Activated naive CD8-positive, alpha-beta T cell treated with anti-CD3 and anti-CD28 coated beads, Interleukin-2, amount 50 U/mL, for 24 hours (primary cell): Measurements from ENCODE around the gene FMN2.

Source experiments
- ATAC-seq: fragments of 150-1000 bp; cut with Tn5 transposase; one replicate; pipeline ENCODE4 v1.10.0; 2021
- DNase-seq: peaks from one replicate; pipeline ENCODE4 v3.0.0; 2021
- H3K27ac Mint-ChIP-seq: one replicate; pipeline ENCODE4 v1.8.0; 2021; ENCODE audit warnings: mild to moderate bottlenecking, mixed read lengths
- H3K27me3 Mint-ChIP-seq: one replicate; pipeline ENCODE4 v1.8.0; 2021; ENCODE audit warnings: mixed read lengths
- H3K36me3 Mint-ChIP-seq: one replicate; pipeline ENCODE4 v1.8.0; 2021; ENCODE audit warnings: low read depth, mixed read lengths
- H3K4me1 Mint-ChIP-seq: one replicate; pipeline ENCODE4 v1.8.0; 2021; ENCODE audit warnings: mixed read lengths
- H3K4me3 Mint-ChIP-seq: one replicate; pipeline ENCODE4 v1.8.0; 2021; ENCODE audit warnings: mild to moderate bottlenecking, moderate library complexity, mixed read lengths
- H3K9me3 Mint-ChIP-seq: one replicate; pipeline ENCODE4 v1.8.0; 2021; ENCODE audit warnings: mixed read lengths

Gene FMN2

GRCh38 chr1:240464099-240464498 lies 372.4 kb downstream of the FMN2 start:
- ATAC-seq: no peak
- Mint-ChIP-seq H3K4me3 (no peak overlapping the region), H3K9me3 (no peaks in the 10 kb centered on the region), H3K4me1 (no peaks in the 10 kb centered on the region), H3K36me3 (no peaks in the 10 kb centered on the region), H3K27me3 (no peaks in the 10 kb centered on the region), H3K27ac (no peak overlapping the region)
- DNase-seq: no peak

- Mint-ChIP-seq H3K4me3 (no peak overlapping the region), H3K4me1 (no peaks in the 10 kb centered on the region)
- DNase-seq: no peak
Observed at GRCh38 chr1:240465531-240465940, 373.9 kb downstream of the FMN2 start.

GRCh38 chr1:240466509-240466908 lies 374.8 kb downstream of the FMN2 start:
- Mint-ChIP-seq H3K4me3 (no peak overlapping the region), H3K9me3 (no peaks in the 10 kb centered on the region), H3K36me3 (no peaks in the 10 kb centered on the region), H3K27me3 (no peaks in the 10 kb centered on the region), H3K27ac (no peak overlapping the region), H3K4me1 (no peaks in the 10 kb centered on the region)
- DNase-seq (no peak), ATAC-seq (no peak)

More at GRCh38 chr1:240465531-240465940, 373.9 kb downstream of the FMN2 start:
- Mint-ChIP-seq H3K36me3 (no peaks in the 10 kb centered on the region), H3K27me3 (no peaks in the 10 kb centered on the region), H3K9me3 (no peaks in the 10 kb centered on the region), H3K27ac (no peak overlapping the region)
- no peak for ATAC-seq

GRCh38 chr1:240467895-240468294 lies 376.2 kb downstream of the FMN2 start:
- no peak for ATAC-seq
- no peak overlapping the region for H3K27ac Mint-ChIP-seq
- no peaks in the 10 kb centered on the region for H3K4me1 Mint-ChIP-seq
- H3K9me3 Mint-ChIP-seq: no peaks in the 10 kb centered on the region
- DNase-seq: no peak
- no peaks in the 10 kb centered on the region for H3K36me3 Mint-ChIP-seq
- H3K4me3 Mint-ChIP-seq: no peak overlapping the region
- H3K27me3 Mint-ChIP-seq: no peaks in the 10 kb centered on the region

- H3K36me3 Mint-ChIP-seq: no peaks in the 10 kb centered on the region
- no peak for ATAC-seq
- H3K4me1 Mint-ChIP-seq: no peaks in the 10 kb centered on the region
- H3K27me3 Mint-ChIP-seq: no peaks in the 10 kb centered on the region
- no peak for DNase-seq
- no peaks in the 10 kb centered on the region for H3K9me3 Mint-ChIP-seq
- H3K27ac Mint-ChIP-seq: no peak overlapping the region
- no peak overlapping the region for H3K4me3 Mint-ChIP-seq
Observed at GRCh38 chr1:240468656-240469055, 377.0 kb downstream of the FMN2 start.

GRCh38 chr1:240474133-240474614 lies 382.5 kb downstream of the FMN2 start:
- H3K27me3 Mint-ChIP-seq: no peaks in the 10 kb centered on the region
- no peak for ATAC-seq

GRCh38 chr1:240475832-240476231 lies 384.1 kb downstream of the FMN2 start:
- Mint-ChIP-seq H3K36me3 (no peaks in the 10 kb centered on the region), H3K9me3 (peaks cover 9% of the 10 kb centered on the region), H3K4me1 (no peaks in the 10 kb centered on the region), H3K27me3 (no peaks in the 10 kb centered on the region), H3K27ac (no peak overlapping the region), H3K4me3 (no peak overlapping the region)
- ATAC-seq: no peak
- no peak for DNase-seq

More at GRCh38 chr1:240474133-240474614, 382.5 kb downstream of the FMN2 start:
- H3K36me3 Mint-ChIP-seq: no peaks in the 10 kb centered on the region
- peaks cover 9% of the 10 kb centered on the region for H3K9me3 Mint-ChIP-seq
- no peak for DNase-seq
- H3K27ac Mint-ChIP-seq: no peak overlapping the region
- no peak overlapping the region for H3K4me3 Mint-ChIP-seq
- H3K4me1 Mint-ChIP-seq: no peaks in the 10 kb centered on the region

GRCh38 chr1:240478536-240478935 lies 386.9 kb downstream of the FMN2 start:
- Mint-ChIP-seq H3K4me3 (no peak overlapping the region), H3K27ac (no peak overlapping the region), H3K27me3 (no peaks in the 10 kb centered on the region), H3K36me3 (no peaks in the 10 kb centered on the region), H3K9me3 (peaks cover 9% of the 10 kb centered on the region), H3K4me1 (no peaks in the 10 kb centered on the region)
- no peak for DNase-seq
- no peak for ATAC-seq

GRCh38 chr1:240484804-240485443 lies 393.2 kb downstream of the FMN2 start:
- no peaks in the 10 kb centered on the region for H3K9me3 Mint-ChIP-seq
- H3K27ac Mint-ChIP-seq: no peak overlapping the region
- ATAC-seq (no peak), DNase-seq (no peak)
- H3K4me1 Mint-ChIP-seq: no peaks in the 10 kb centered on the region
- H3K27me3 Mint-ChIP-seq: peaks cover 6% of the 10 kb centered on the region
- no peaks in the 10 kb centered on the region for H3K36me3 Mint-ChIP-seq
- no peak overlapping the region for H3K4me3 Mint-ChIP-seq

GRCh38 chr1:240486611-240487010 lies 394.9 kb downstream of the FMN2 start:
- no peak for DNase-seq

GRCh38 chr1:240487493-240487892 lies 395.8 kb downstream of the FMN2 start:
- Mint-ChIP-seq H3K4me3 (no peak overlapping the region), H3K4me1 (no peaks in the 10 kb centered on the region), H3K9me3 (no peaks in the 10 kb centered on the region), H3K27me3 (peaks cover 6% of the 10 kb centered on the region), H3K36me3 (no peaks in the 10 kb centered on the region), H3K27ac (no peak overlapping the region)
- ATAC-seq (no peak), DNase-seq (no peak)

More at GRCh38 chr1:240486611-240487010, 394.9 kb downstream of the FMN2 start:
- Mint-ChIP-seq H3K36me3 (no peaks in the 10 kb centered on the region), H3K27me3 (peaks cover 6% of the 10 kb centered on the region), H3K27ac (no peak overlapping the region), H3K9me3 (no peaks in the 10 kb centered on the region), H3K4me1 (no peaks in the 10 kb centered on the region), H3K4me3 (no peak overlapping the region)
- ATAC-seq: no peak

- no peak overlapping the region for H3K27ac Mint-ChIP-seq
- no peak for ATAC-seq
- H3K4me1 Mint-ChIP-seq: no peaks in the 10 kb centered on the region
Observed at GRCh38 chr1:240491156-240491555, 399.5 kb downstream of the FMN2 start.

GRCh38 chr1:240491796-240492195 lies 400.1 kb downstream of the FMN2 start:
- no peaks in the 10 kb centered on the region for H3K9me3 Mint-ChIP-seq
- ATAC-seq: no peak

More at GRCh38 chr1:240491156-240491555, 399.5 kb downstream of the FMN2 start:
- H3K36me3 Mint-ChIP-seq: no peaks in the 10 kb centered on the region
- H3K9me3 Mint-ChIP-seq: no peaks in the 10 kb centered on the region
- no peak for DNase-seq
- no peak overlapping the region for H3K4me3 Mint-ChIP-seq
- H3K27me3 Mint-ChIP-seq: peaks cover 6% of the 10 kb centered on the region

GRCh38 chr1:240492832-240493440 lies 401.3 kb downstream of the FMN2 start:
- Mint-ChIP-seq H3K9me3 (no peaks in the 10 kb centered on the region), H3K4me3 (no peak overlapping the region), H3K27me3 (no peaks in the 10 kb centered on the region), H3K36me3 (no peaks in the 10 kb centered on the region), H3K4me1 (no peaks in the 10 kb centered on the region), H3K27ac (no peak overlapping the region)
- ATAC-seq (no peak), DNase-seq (no peak)

More at GRCh38 chr1:240491796-240492195, 400.1 kb downstream of the FMN2 start:
- DNase-seq: no peak
- peaks cover 4% of the 10 kb centered on the region for H3K27me3 Mint-ChIP-seq
- no peaks in the 10 kb centered on the region for H3K4me1 Mint-ChIP-seq
- H3K27ac Mint-ChIP-seq: no peak overlapping the region
- H3K4me3 Mint-ChIP-seq: no peak overlapping the region
- H3K36me3 Mint-ChIP-seq: no peaks in the 10 kb centered on the region

GRCh38 chr1:240495601-240496000 lies 403.9 kb downstream of the FMN2 start:
- DNase-seq (no peak), ATAC-seq (no peak)
- Mint-ChIP-seq H3K4me1 (no peaks in the 10 kb centered on the region), H3K36me3 (no peaks in the 10 kb centered on the region), H3K9me3 (no peaks in the 10 kb centered on the region), H3K27me3 (no peaks in the 10 kb centered on the region), H3K4me3 (no peak overlapping the region), H3K27ac (no peak overlapping the region)
